Cardiac fibroblast (primary cell): Measurements from ENCODE around the gene MRPS22.

Experiments used
- DNase-seq, 2 donors: peaks; one replicate each; pipeline versions ENCODE4 v3.0.0 to v3.0.0-alpha.2; 2010; ENCODE audit warnings: low read depth in 2 of 2
- H3K4me3 ChIP-seq, 2 donors: replicated peaks in 1 of 2; 1 replicate in 1 of 2; 2 replicates in 1 of 2; pipeline ENCODE4 v1.5.1; 2011; ENCODE audit warnings: low read depth in 2 of 2, low read length in 2 of 2, mild to moderate bottlenecking in 2 of 2, moderate library complexity in 1 of 2
- CTCF ChIP-seq: IDR thresholded peaks from one replicate; pipeline ENCODE4 v1.5.1; 2011; ENCODE audit warnings: low read depth, mild to moderate bottlenecking, low read length, inconsistent platforms

Gene MRPS22

GRCh38 chr3:139325551-139325950 is 18.3 kb upstream of the MRPS22 start:
- no peak overlapping the region for H3K4me3 ChIP-seq
- DNase-seq = no peak
- TF ChIP-seq CTCF = no peak

GRCh38 chr3:139326131-139326530 is 17.7 kb upstream of the MRPS22 start:
- no peak overlapping the region for H3K4me3 ChIP-seq
- no peak for TF ChIP-seq CTCF
- no peak for DNase-seq

GRCh38 chr3:139326707-139327106 is 17.1 kb upstream of the MRPS22 start:
- no peak overlapping the region for H3K4me3 ChIP-seq
- DNase-seq = no peak
- TF ChIP-seq CTCF = no peak

GRCh38 chr3:139327231-139327630 is 16.6 kb upstream of the MRPS22 start:
- DNase-seq = no peak
- TF ChIP-seq CTCF = no peak

GRCh38 chr3:139327861-139328260 is 16.0 kb upstream of the MRPS22 start:
- no peak for TF ChIP-seq CTCF
- no peak for DNase-seq
- no peak overlapping the region for H3K4me3 ChIP-seq

More at GRCh38 chr3:139327231-139327630, 16.6 kb upstream of the MRPS22 start:
- H3K4me3 ChIP-seq = no peak overlapping the region

GRCh38 chr3:139328356-139328755 is 15.5 kb upstream of the MRPS22 start:
- DNase-seq = no peak
- H3K4me3 ChIP-seq = no peak overlapping the region
- no peak for TF ChIP-seq CTCF

- peak; percentile 82 to 87 for DNase-seq
- peak; percentile 100 for TF ChIP-seq CTCF
- H3K4me3 ChIP-seq = no peak overlapping the region
Observed at GRCh38 chr3:139329364-139329850, 14.4 kb upstream of the MRPS22 start.
